GM12874 (cell line): Measurements from ENCODE around the gene ZNF800.

Source experiments
- TF ChIP-seq, protein P1 (sequence below): IDR thresholded peaks from 2 replicates; pipeline ENCODE4 v1.5.1; 2011; ENCODE audit warnings: low read depth, mild to moderate bottlenecking, control low read depth, low read length, moderate library complexity; ENCODE audit not compliant: insufficient read depth

The ZNF800 gene

GRCh38 chr7:127396184-127396583 lies 3.7 kb upstream of the ZNF800 start:
- TF ChIP-seq, protein P1, sequence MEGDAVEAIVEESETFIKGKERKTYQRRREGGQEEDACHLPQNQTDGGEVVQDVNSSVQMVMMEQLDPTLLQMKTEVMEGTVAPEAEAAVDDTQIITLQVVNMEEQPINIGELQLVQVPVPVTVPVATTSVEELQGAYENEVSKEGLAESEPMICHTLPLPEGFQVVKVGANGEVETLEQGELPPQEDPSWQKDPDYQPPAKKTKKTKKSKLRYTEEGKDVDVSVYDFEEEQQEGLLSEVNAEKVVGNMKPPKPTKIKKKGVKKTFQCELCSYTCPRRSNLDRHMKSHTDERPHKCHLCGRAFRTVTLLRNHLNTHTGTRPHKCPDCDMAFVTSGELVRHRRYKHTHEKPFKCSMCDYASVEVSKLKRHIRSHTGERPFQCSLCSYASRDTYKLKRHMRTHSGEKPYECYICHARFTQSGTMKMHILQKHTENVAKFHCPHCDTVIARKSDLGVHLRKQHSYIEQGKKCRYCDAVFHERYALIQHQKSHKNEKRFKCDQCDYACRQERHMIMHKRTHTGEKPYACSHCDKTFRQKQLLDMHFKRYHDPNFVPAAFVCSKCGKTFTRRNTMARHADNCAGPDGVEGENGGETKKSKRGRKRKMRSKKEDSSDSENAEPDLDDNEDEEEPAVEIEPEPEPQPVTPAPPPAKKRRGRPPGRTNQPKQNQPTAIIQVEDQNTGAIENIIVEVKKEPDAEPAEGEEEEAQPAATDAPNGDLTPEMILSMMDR: no peak

DNA sequence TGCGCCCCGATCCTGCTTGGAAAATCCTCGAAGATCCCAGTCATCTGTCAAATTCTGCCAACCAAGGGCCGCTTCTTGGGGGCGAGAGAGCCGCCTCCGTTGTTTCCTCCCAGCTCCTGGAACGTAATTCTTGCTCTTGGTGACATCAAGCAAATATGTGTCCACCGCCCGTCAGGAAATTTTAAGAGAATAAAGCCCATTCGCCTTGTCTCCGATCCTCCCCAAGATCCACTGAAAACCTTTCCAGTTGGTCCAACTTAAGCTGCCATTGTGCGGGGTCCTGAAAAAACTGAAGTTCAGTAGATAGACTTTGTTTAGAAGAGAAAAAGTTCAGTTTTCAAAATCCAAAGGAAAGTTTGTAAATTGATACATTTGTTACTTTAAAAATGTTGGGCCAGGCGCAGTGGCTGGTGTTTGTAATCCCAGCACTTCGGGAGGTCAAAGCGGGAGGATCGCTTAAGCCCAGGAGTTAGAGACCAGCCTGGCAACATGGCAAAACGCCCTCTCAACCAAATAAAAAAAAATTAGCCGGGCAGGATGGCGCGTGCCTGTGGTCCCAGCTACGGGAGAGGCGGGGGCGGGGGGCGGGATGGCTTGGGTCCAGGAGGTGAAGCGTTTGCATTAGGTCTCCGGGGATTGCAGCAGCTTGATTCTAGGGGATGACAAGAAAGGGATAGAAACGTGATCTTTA lies 1.0 kb upstream of the ZNF800 start:
- TF ChIP-seq, protein P1: no peak

DNA sequence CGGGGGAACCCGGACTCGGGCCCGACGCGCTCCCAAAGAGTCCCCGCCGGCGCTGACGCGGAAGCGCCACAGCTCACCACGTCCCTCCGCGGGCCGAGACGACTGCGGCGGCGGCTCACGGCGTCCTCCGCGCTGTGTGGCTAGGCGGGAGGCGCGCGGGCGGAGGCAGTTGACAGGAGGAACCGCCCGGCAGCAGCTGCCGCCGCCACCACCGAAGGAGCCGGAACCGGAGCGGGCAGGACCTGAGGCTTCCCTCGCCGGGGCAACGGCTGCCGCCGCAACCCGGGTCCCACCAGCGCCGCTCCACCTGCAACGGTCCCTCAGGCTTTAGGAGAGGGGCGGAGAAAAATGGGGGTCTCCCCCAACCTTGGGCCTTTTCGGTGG lies 334 bp downstream of the ZNF800 start:
- TF ChIP-seq, protein P1: no peak

DNA sequence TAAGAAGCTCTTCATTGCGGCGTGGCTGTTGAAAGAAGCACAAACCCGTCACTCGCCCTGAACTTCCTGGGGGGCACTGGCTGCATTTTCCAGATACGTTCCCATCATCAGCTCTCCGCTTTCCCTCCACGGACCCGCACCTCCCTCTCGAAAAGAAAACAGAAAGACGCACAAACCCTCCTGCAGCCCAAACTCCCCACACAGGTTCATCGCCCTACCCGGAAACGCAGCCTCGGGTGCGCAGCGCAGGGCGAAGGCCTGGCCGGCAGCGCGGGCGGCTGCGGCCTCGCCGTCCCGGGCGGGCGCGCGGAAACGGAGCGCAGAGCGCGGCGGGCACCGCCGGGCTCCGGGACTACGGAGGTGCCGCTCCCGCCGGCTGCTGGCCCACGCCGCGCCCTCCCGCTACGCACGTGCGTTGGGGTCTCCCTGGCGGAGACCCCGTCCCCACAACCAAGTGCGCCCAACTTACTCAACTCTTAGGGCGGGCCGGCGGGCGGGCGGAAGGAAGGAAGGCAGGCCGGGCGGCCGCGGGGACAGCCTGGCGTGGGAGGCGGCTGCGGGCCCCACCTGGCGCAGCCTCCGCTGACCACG lies 822 bp downstream of the ZNF800 start:
- TF ChIP-seq, protein P1: no peak

GRCh38 chr7:127390817-127391590 lies 1.5 kb downstream of the ZNF800 start:
- TF ChIP-seq, protein P1: no peak

- TF ChIP-seq, protein P1: no peak
Observed at GRCh38 chr7:127390186-127390816, 2.2 kb downstream of the ZNF800 start.

DNA sequence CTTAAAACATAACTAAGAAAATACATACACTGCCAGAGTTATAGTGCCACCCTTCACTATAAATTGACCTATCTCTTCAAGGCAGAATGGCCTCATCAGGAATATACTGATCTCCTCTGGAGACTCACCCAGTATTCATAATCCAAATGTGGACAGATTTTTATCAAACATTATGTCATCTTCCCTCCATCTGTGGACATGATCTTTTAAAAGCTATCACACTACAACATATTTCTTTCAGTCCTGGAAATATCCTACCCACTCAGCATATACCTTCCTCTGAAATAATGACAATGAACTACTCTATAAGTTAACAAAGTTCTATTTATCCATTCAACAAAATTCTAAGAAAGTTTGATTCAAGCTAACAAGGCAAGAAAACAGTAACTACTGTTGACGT lies 3.2 kb downstream of the ZNF800 start:
- TF ChIP-seq, protein P1: no peak
